GM21447 (cell line): ENCODE data around the gene SLC25A18.
"Not testable (repeated sequence)": the region's sequence is repeated elsewhere in the genome, so short reads cannot be mapped to it uniquely, and the experiment has no call there.

Experiments used
- ATAC-seq: cut with Tn5 transposase; IDR thresholded peaks from one replicate; pipeline ENCODE4 v1.9.1; 2021; ENCODE audit not compliant: unreplicated experiment

Gene SLC25A18

GRCh38 chr22:17603668-17604067 lies 40.4 kb downstream of the SLC25A18 start:
- no peak for ATAC-seq

GRCh38 chr22:17606496-17606895 lies 43.2 kb downstream of the SLC25A18 start:
- no peak for ATAC-seq

GRCh38 chr22:17607891-17608521 lies 44.7 kb downstream of the SLC25A18 start:
- no peak for ATAC-seq

- ATAC-seq, result no peak
These were observed 48.8 kb downstream of the SLC25A18 start for GRCh38 chr22:17612057-17612456.

- no peak for ATAC-seq
These were observed 50.0 kb downstream of the SLC25A18 start for GRCh38 chr22:17613280-17613679.

- ATAC-seq, result no peak
These were observed 64.7 kb downstream of the SLC25A18 start for GRCh38 chr22:17627961-17628405.

- ATAC-seq, result peak; percentile 98
These were observed 65.3 kb downstream of the SLC25A18 start, which contains the start of gene ATP6V1E1 for GRCh38 chr22:17628406-17629172. ATP6V1E1 (minus strand) TSS chr22:17628749; CDS start chr22:17628635, 114 bp downstream.

- no peak for ATAC-seq
These were observed 65.8 kb downstream of the SLC25A18 start for GRCh38 chr22:17629173-17629489.

- ATAC-seq, result no peak
These were observed 66.3 kb downstream of the SLC25A18 start for GRCh38 chr22:17629641-17630040.

GRCh38 chr22:17631076-17631565 lies 67.8 kb downstream of the SLC25A18 start:
- ATAC-seq, result no peak

- no peak for ATAC-seq
These were observed 70.1 kb downstream of the SLC25A18 start for GRCh38 chr22:17633217-17633997.

- ATAC-seq, result no peak
These were observed 70.7 kb downstream of the SLC25A18 start for GRCh38 chr22:17633998-17634323.

GRCh38 chr22:17634696-17635095 lies 71.4 kb downstream of the SLC25A18 start:
- no peak for ATAC-seq

- not testable (repeated sequence) for ATAC-seq
These were observed 73.6 kb downstream of the SLC25A18 start for GRCh38 chr22:17636850-17637249.

- ATAC-seq, result no peak
These were observed 74.3 kb downstream of the SLC25A18 start for GRCh38 chr22:17637490-17638181.

GRCh38 chr22:17638182-17638431 lies 74.8 kb downstream of the SLC25A18 start:
- peak; percentile 34 for ATAC-seq

- ATAC-seq, result peak; percentile 88
These were observed 75.3 kb downstream of the SLC25A18 start, which contains the start of gene BCL2L13 for GRCh38 chr22:17638432-17639246. BCL2L13 (plus strand) TSS chr22:17638757; CDS start chr22:17655712, 16,955 bp downstream.

- ATAC-seq, result no peak
These were observed 76.0 kb downstream of the SLC25A18 start for GRCh38 chr22:17639247-17639741.
